ENCODE results near the gene DSC1.

The DSC1 gene

DNA sequence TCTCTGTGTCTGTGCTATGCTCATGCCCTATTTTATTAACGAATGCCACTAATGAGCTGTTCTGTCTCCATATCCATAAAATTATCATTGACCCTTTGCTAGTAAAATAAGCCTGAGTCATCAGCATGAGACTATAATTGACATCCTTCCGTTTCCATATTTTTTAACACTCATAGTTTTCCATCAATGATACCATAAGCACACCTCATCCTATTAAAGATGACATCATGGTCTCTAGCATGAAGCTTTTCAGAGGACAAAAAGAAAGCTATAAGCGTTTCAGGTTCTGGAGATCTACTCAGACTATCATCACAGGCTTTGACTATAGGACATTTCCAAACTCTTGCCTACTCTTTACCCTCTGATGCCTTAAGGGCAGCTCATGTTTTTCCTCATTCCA is 59.2 kb downstream of the DSC1 start:
- no peak for DNase-seq (ENCODE audit: low read depth in 2 of 2)

GRCh38 chr18:31102941-31103340 is 59.7 kb downstream of the DSC1 start:
- no peak for DNase-seq (ENCODE audit: low read depth in 2 of 2)

- no peak for DNase-seq (ENCODE audit: low read depth in 2 of 2)
These were observed 60.5 kb downstream of the DSC1 start, which contains the start of gene DSC2 for GRCh38 chr18:31102025-31102684. Gene DSC2, minus strand, starts transcription at chr18:31102421. Its CDS starts 450 bp downstream, at chr18:31101971.

DNA sequence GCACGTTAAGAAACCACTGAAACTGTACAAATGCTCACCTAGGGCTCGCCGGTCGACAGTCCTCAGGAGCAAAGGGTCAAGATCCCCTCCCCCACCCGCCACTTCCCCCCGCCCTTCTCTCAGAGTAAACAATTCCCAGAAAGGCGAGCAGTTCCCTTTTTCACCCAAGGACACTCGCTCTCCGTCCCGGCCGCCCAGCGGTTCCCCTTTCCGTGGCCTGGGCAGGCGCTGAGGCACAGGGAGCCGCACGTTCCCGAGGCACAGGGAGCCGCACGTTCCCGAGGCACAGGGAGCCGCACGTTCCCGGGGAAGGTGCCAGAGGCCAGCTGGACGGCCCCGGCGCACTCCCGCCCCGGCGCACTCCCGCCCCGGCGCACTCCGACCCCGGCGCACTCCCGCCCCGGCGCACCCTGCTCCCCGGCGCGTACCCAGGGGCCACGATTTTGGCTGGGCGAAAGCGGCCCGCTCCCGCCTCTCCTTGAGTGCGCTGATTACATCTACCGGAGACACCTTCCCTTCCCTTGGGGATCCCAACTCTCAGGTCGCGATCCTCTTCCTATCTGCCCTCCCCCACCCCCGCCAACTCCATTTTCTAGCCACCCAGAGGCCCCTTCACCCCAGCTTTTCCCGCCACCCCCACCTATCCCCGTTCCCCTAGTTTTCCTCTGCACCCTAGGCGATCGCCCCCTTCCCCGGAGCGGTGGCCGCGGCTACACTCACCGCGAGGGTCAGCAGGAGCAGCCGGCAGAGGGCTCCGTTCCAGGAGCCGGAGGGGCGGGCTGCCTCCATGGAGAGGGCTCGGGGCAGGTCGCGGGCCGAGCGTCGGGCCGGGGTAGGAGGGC is 61.3 kb downstream of the DSC1 start:
- DNase-seq (ENCODE audit: low read depth in 2 of 2) = no peak

DNA sequence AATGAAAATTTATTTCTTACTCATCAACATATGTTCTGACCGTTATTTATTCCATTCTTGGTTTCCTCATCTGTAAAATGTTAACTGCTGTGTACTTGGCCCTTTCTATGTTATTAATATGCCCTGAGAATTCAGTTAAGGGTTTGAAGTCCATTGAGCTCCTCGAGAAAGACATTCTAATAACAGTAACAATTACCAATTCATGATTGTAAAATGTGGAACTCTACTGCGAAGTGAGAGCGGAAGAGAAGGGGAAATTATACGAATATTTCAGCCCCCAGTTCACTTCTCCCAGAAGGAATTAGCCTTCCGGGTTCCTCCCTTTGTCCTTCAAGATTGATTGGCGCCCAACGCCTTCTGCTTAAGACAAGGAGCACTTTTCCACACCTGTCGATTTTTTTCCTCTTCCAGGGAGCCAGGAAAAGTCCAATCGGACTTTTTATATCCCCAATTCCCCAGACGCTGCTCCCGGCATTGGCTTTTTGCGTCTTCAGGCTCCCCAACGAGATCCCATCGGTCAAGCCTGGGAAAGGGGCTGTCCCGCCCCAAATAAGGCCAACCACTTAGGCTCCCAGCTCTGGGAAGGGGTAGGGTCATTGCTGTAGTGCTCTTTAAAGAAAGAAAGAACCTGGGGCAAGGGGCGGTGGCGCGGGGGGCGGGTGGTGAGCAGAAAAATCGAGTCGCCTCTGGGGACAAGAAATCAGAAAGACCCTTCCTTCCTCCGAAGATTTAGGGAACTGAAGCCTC is 62.0 kb downstream of the DSC1 start:
- DNase-seq (ENCODE audit: low read depth in 2 of 2) = no peak

DNA sequence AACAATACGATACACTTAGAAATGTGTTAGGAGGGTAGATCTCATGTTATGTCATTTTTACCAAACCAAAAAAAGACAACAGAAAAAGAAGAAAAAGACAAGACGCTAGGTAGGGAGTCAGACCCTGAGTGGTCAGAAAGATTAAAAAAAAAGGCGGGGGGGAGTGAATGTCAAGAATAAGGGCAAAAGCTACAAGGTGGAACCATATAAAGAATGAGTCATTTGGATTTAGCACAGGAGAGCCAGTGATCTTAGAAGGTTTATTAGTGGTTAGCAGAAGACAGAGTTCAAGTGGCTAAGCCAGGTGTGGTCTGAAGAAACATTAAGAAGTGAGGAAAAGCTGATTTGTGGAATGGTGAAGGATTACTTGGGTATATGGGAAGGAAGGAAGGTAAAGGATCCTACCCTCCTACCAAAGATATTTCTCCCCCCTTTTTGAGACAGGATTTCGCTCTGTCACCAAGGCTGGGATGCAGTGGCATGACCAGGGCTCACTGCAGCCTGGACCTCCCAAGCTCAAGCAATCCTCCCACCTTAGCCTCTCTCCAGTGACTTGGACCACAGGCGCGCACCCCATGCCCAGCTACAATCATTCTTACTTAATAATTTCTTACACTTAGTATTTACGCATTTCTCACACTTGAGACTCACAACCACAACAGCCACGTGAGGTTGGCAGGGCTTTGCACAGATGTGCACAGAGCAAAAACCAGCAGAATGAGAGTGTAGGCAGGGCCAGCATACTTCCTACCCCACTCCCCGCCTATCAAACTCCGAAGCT is 63.0 kb downstream of the DSC1 start:
- DNase-seq (ENCODE audit: low read depth in 2 of 2) = no peak

DNA sequence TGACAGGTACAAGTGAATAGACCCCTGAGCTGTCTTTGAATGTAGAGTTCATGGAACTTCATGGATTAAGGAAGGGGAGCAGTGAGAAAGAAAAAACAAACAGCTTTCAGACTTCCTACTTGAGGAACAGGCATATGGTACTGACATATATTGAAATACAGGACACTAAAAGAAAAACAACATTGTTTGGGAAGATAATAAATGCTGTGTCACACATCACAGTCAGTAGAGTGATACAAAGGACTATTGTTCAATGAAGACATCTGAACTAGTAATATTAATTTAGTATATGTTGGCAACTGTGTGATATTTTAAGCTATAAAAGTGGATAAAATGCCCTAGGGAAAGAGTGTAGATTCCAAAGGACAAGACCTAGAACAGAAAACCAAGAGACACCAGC is 63.8 kb downstream of the DSC1 start:
- no peak for DNase-seq (ENCODE audit: low read depth in 2 of 2)

GRCh38 chr18:31097666-31098065 is 65.0 kb downstream of the DSC1 start:
- DNase-seq (ENCODE audit: low read depth in 2 of 2) = no peak

- DNase-seq (ENCODE audit: low read depth in 2 of 2) = no peak
These were observed 68.8 kb downstream of the DSC1 start for GRCh38 chr18:31093880-31094279.

- no peak for DNase-seq (ENCODE audit: low read depth in 2 of 2)
These were observed 69.4 kb downstream of the DSC1 start for GRCh38 chr18:31093294-31093693.

DNA sequence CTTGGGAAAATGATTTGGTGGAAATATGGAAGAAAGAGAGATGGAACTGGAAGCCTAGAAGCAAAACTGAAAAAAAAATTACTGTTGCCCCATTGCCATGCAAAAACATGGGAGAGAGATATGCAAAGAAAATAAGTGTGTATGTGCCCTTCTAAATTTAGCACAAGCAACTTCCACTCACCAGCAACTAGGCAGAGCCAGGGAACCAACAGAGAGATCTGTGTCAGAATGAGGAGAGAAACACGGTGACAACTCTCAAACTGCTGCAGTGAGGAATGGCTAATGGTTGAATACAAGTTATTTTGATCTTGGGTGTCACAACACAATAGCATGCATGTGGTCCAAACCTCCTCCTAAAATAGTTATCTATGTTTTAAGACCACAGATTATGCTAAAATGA is 71.3 kb downstream of the DSC1 start:
- DNase-seq (ENCODE audit: low read depth in 2 of 2) = no peak

GRCh38 chr18:31088532-31088931 is 74.1 kb downstream of the DSC1 start:
- DNase-seq (ENCODE audit: low read depth in 2 of 2) = no peak

- no peak for DNase-seq (ENCODE audit: low read depth in 2 of 2)
These were observed 82.7 kb downstream of the DSC1 start for GRCh38 chr18:31079973-31080372.
